ENCODE data around the gene OR9I1. TPM values are rescaled to one million over a fixed set of nuclear protein-coding genes. Genes with fewer than 3 reads are reported as not detected.

Gene OR9I1
- total RNA-seq, 6 experiments from 2014 or later = not detected

GRCh38 chr11:58067685-58068084 is 57.6 kb downstream of the OR9I1 start:
- H3K4me3 Mint-ChIP-seq = no peak overlapping the region
- no peaks in the 10 kb centered on the region for H3K9me3 Mint-ChIP-seq
- TF ChIP-seq CTCF (IDR thresholded peaks at IDR 0.05) = no peak
- no peaks in the 10 kb centered on the region for H3K36me3 Mint-ChIP-seq (ENCODE audit: low read depth)
- H3K4me1 Mint-ChIP-seq (ENCODE audit: low read depth) = peaks cover 10% of the 10 kb centered on the region
- peaks cover 9% of the 10 kb centered on the region for H3K27me3 Mint-ChIP-seq (ENCODE audit: insufficient read depth)
- no peak for DNase-seq
- no peak overlapping the region for H3K27ac Mint-ChIP-seq

Other genes with a start within 250 kb of the OR9I1 start
- not detected for gene OR9Q1, start 101.6 kb downstream of the OR9I1 start, total RNA-seq (2021; fragmentation: NEBNext Ultra II Directional; extraction: Animal tissue kit (Norgen Biotek cat#: 25700))
- gene OR6Q1, start 94.6 kb downstream of the OR9I1 start, total RNA-seq (2021; fragmentation: NEBNext Ultra II Directional; extraction: Animal tissue kit (Norgen Biotek cat#: 25700)) = not detected
- gene OR9Q2, start 63.5 kb upstream of the OR9I1 start, total RNA-seq (2021; fragmentation: NEBNext Ultra II Directional; extraction: Animal tissue kit (Norgen Biotek cat#: 25700)) = not detected
- not detected for gene OR1S2, start 78.6 kb upstream of the OR9I1 start, total RNA-seq (2021; fragmentation: NEBNext Ultra II Directional; extraction: Animal tissue kit (Norgen Biotek cat#: 25700))
- not detected for gene OR1S1, start 87.2 kb upstream of the OR9I1 start, total RNA-seq (2021; fragmentation: NEBNext Ultra II Directional; extraction: Animal tissue kit (Norgen Biotek cat#: 25700))
- not detected for gene OR10Q1, start 103.4 kb upstream of the OR9I1 start, total RNA-seq (2021; fragmentation: NEBNext Ultra II Directional; extraction: Animal tissue kit (Norgen Biotek cat#: 25700))
- not detected for gene OR10W1, start 142.7 kb upstream of the OR9I1 start, total RNA-seq (2021; fragmentation: NEBNext Ultra II Directional; extraction: Animal tissue kit (Norgen Biotek cat#: 25700))
- gene OR5B17, start 233.5 kb upstream of the OR9I1 start, total RNA-seq (2021; fragmentation: NEBNext Ultra II Directional; extraction: Animal tissue kit (Norgen Biotek cat#: 25700)) = not detected

All from HFFc6 (cell line).